Measurements from ENCODE around the gene CADM2.

The CADM2 gene

GRCh38 chr3:84985795-84986194 lies 27.0 kb downstream of the CADM2 start:
- no peak for DNase-seq

DNA sequence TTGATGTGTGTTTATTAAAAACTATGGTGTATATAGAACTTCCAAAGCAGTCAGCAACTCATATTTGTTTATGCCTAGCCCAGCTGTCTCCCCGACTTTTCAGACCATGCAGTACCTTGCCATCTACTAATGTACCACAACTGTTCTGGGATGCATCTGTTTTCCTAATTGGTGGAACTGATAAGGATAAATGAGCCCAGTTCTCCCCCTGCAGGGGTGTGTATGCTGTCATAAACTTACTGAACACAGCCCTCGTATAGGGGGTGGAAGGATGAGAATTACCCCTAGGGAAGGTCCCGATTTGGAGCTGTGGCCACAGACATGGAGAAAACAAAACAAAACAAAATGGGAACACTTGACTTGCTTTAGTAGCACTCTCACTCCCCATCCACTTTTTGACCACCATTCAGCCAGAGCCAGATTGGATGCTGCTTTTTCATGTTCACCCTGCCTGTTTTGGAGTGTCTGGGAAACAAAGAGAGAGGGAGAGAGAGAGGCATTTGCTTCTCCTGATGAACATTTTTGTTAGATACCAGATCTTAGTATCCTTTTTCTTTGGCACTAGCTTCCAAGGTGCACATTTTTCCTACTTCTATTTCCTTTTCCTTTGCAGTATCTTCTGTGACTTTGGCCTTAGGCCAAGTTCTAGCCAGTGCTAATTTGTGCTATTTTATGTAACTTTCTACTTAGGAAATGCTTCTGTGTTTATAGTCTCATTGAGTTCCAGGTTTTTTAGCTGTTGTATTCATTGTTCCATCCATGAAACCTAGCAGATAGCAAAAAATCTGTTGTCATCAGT lies 29.1 kb downstream of the CADM2 start:
- DNase-seq: no peak

DNA sequence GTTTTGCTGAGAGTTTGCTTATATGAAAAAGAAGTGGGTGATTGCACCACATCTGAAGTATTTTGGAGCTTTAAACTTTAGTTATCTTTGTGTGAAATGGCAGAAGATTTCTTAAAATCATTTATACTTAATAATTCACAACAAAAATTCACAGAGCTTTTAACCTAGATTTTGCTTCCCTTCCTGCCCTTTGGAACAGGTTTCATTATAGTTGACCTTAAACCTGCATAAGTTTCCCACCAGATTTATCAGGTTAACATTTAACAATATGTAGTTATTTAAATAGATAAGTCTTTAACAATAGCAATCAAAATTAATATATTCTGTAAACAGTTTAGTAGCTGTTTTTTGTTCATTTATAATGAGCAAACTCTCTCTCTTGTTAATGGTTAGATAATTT lies 30.3 kb downstream of the CADM2 start:
- DNase-seq: no peak

GRCh38 chr3:84991422-84991900 lies 32.7 kb downstream of the CADM2 start:
- DNase-seq: no peak

- DNase-seq: no peak
Observed at GRCh38 chr3:84993956-84994355, 35.2 kb downstream of the CADM2 start.

DNA sequence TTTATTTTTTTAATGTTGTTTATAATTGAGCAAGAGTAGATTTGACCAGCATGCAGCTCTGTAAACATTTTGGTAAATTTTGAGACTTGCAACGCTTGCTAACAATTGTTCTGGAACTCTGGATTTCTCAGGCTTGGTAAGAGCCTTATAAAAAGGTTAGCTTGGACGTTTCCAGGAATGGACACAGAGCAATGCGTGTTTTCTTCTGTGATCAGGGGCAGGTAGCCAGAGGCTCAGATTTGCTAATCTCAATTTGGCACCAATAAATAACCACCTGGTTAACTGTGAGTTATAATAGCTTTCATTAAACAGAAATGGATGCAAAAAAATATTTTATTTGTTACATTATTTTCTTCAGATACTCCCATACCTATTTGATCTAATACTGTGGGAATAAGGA lies 39.8 kb downstream of the CADM2 start:
- DNase-seq: no peak

DNA sequence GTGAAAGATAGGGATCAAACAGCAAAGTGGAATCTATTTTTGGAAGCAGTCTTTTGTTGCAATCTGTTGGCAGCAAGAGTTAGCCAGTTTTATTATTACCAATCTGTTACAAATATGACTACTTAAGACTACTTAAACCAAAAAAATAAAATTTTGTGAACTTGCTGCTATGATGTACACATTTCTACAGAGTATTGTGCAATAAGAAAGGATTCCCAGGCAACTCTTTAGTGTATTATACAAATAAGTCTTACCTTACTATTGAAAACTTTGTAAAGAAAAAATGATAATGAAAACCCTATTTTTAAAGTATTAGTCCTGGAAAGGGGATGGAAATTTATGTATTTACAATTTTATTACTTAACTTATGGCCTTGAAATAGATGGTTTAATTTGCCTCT lies 44.7 kb downstream of the CADM2 start:
- no peak for DNase-seq

GRCh38 chr3:85004147-85004546 lies 45.4 kb downstream of the CADM2 start:
- no peak for DNase-seq

- DNase-seq: no peak
Observed at GRCh38 chr3:85005946-85006345, 47.2 kb downstream of the CADM2 start.

DNA sequence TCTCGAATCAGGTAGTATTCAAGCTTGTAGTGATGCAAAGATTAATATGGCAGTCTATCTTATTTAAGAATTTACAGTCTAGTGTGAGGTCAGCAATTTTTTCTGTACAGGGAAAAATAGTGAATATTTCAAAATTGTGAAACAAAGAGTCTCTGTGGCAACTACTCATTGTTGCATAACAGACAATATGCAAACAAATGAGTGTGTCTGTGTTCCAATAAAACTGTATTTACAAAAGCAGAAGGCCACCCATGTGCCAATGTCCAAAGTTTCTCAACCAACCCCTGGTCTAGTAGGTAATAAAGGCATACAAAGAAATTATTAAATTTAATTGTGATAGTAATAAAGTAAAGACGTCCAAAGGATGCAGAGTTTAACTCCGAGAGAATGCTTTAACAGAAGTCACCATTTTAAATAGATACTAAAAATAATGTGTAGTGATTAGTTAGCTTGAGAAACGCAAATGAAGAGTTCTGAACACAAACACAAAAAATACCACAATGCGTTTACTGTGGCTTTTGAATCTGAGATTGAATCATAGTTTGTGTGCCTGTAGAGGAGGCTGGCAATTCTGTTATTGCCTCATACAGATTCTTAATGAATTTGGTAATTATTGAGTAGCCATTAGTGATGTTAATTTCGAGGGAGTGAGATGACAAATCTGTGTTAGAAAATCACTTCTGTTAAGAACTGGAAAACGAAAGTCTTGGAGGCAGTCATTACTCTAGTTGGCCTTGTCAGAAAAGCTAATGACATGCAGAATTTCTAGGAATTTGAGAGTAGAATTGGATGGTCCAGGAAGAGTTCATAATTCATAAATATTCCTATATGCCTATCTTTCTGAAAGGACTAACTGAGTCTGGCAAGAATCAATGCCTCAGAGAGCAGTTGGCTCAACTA lies 48.7 kb downstream of the CADM2 start:
- DNase-seq: no peak

- no peak for DNase-seq
Observed at GRCh38 chr3:85020828-85021227, 62.0 kb downstream of the CADM2 start.

GRCh38 chr3:85030052-85030451 lies 71.3 kb downstream of the CADM2 start:
- no peak for DNase-seq

DNA sequence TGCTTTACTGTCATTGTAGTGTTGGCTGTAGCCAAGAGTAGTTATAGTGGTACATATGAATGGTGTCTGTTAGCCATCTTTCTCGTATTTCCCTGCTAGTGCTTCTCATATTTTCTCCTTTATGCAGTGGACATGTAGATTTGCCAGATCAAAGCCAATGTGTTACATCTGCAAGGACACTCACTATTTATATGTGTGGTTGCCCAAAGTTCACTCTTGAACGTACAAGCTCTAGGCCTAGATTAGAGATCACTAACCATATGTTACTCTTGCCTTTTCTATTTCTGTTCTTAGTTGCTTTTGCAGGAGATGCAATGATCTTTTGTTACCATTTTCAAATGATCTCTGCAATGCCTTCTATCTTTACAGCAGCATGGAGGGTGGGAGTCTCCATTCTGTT lies 78.4 kb downstream of the CADM2 start:
- no peak for DNase-seq

DNA sequence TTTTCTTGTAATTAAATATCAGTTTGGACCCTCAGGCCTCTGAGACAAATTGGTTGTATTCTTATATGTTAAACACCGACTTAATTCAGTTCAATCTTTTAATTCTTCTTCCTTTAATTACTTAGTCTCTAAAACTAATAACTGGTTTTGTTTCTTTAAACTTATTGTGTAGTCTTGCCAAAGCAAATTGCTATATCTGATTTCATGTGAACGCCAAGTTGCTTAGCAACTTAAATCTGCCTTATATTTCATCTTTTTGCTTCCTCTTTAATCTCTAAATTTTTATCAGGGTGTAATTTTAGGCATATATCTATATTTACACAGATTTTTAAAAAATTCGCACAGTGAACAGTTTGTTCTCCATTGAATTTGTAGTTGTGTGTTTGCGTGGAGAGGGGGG lies 82.2 kb downstream of the CADM2 start:
- no peak for DNase-seq

GRCh38 chr3:85041562-85042055 lies 82.8 kb downstream of the CADM2 start:
- DNase-seq: no peak

DNA sequence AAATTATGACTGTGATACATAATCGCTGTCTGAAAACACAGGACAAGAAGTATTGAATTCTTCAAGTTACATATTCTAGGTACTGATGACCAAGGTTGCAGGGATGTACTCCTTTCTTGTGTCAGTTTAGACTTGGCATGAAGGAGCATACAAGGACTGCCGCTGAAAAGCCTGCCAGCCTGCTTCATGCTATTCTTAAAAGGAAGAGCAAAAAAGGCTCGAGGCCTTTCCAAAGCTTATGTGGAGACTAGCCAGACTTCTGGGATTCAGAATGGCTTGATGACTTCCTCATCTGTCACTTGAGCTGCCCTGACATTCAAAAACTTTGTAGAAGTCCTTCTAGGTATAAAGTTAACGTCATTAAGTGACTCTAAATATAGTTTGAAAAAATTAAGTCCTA lies 92.0 kb downstream of the CADM2 start:
- DNase-seq: no peak

GRCh38 chr3:85051786-85052185 lies 93.0 kb downstream of the CADM2 start:
- no peak for DNase-seq

GRCh38 chr3:85053626-85054025 lies 94.8 kb downstream of the CADM2 start:
- no peak for DNase-seq

GRCh38 chr3:85054579-85054978 lies 95.8 kb downstream of the CADM2 start:
- no peak for DNase-seq

DNA sequence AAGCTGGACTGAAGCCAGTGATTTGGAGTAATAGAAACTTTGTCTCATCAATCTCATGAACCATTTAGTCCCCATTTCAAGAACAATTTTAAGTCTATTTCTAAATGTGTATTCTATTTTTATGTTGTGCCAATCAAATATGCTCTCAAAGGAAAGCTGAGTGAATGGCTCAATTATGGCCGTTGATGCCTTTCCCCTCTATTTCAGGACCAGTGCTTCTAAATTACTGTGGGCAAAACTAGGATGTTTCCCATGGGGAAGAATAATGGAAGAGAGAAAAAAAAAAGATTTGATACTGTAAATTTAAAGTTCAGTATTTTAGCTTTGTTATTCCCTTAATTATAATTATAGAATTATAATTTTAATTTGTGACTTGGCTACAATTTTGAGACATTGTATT lies 110.1 kb downstream of the CADM2 start:
- DNase-seq: no peak

DNA sequence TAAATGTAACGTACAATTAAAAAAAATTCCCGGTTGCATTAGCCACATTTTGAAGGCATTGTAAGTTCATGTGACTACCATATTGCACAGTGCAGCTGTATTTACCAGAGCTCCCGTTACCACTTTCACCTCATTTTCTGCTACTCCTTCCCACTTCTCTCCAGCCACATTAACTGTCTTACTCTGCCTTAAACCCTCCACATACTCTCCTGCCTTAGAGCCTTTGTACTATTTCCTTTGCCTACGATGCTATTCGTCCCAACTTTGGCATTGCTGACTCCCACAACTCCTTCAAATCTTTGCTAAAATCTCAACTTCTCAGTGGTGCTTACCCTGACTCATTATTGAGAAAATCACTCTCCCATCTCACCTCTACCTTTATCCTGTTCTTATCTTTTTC lies 115.2 kb downstream of the CADM2 start:
- DNase-seq: no peak

GRCh38 chr3:85075663-85076062 lies 116.9 kb downstream of the CADM2 start:
- DNase-seq: no peak

DNA sequence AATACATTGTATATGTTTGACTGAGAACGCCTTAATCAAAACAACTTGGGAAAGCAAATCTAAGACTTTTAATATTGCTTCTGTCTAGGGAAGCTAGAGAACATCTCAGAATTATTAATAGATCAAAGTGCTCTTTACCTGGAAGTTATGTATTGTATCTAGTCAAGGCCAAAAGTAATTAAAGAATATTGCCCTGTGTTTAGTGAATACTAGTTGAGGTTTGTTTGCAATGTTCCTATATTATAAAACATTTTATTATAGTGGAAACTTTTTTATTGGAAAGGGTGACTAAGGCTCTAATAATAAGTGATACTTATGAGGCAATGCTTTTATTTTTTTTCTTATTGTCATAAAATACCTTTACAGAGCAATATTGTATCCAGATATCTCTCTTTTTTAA lies 118.2 kb downstream of the CADM2 start:
- DNase-seq: no peak

Data from SIG-M5 (cell line).